Testis (tissue), 2 donors: ENCODE data around the gene C17orf67.

ENCODE experiments used
- CTCF ChIP-seq, 3 experiments: fragments of 450-650 bp in 2 of 3; fragments of 200-600 bp in 1 of 3; sonication (generic) in 1 of 3; IDR thresholded peaks; one replicate each; pipeline ENCODE4 v1.5.1; 2016 to 2019; ENCODE audit warnings: antibody characterized with exemption in 3 of 3, mild to moderate bottlenecking in 2 of 3, moderate library complexity in 1 of 3
- POLR2A ChIP-seq: fragments of 450-650 bp; IDR thresholded peaks from one replicate; pipeline ENCODE4 v1.6.1; 2017; ENCODE audit warnings: antibody characterized with exemption, mild to moderate bottlenecking, moderate library complexity

DNA sequence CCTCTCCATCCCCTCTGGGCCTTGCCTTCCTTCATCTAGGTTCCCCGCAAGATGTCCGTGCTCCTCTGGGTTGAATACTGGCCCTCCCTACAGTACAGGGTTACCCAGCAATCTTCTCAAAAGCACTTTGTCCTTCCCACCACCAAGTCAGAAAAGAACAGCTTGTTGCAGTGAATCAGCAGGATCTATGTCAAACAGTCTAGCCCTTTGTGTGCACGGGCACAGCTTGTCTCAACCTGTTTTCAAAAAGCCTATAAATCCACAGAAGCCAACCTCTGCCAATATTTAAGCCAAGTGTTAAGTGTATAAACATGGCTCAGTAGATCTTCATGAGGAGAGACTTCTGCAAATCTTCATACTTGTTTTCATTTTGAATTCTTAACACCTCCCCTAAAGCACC is 25.2 kb downstream of the C17orf67 start:
- TF ChIP-seq CTCF (IDR thresholded peaks at IDR 0.05) (no peak), POLR2A (no peak)
